Endothelial cell of umbilical vein (primary cell): ENCODE results near the gene BUB1B. TPM values are rescaled to one million over a fixed set of nuclear protein-coding genes. Genes with fewer than 3 reads are reported as not detected.

Experiments used
- BruUV-seq: library from RNA; stranded (reverse); fragments of 400-500 nt; replicated peaks from 2 replicates; lab custom pipeline; 2021; lab: Mats Ljungman, UMichigan
- CTCF ChIA-PET: fragments of 300-600, 350-600 bp; sonication (Branson Sonifier 250); formaldehyde crosslinking; loops from one replicate; lab custom pipeline; 2021; ENCODE audit warnings: antibody characterized with exemption, inconsistent platforms; lab: Charles Lee
- POLR2A ChIA-PET: fragments of 300-600, 350-600 bp; sonication (Branson Sonifier 250); formaldehyde crosslinking; loops from one replicate; lab custom pipeline; 2021; ENCODE audit warnings: antibody characterized with exemption, inconsistent platforms; lab: Charles Lee
- DNase-seq: peaks from one replicate; pipeline ENCODE4 v3.0.0-alpha.2; 2011; ENCODE audit warnings: low read depth, low spot score
- FAIRE-seq: peaks from 2 replicates; lab custom pipeline; 2011; peaks lifted over from hg19 to GRCh38; lab: Jason Lieb, UNC
- H2AFZ ChIP-seq: 2 replicates; pipeline ENCODE4 v1.6.0; 2012; ENCODE audit warnings: low read depth, low read length, control low read depth, inconsistent platforms
- H3K27ac ChIP-seq: 2 replicates; pipeline ENCODE4 v1.5.1; 2011; ENCODE audit warnings: low read depth, mild to moderate bottlenecking, control low read depth, low read length, moderate library complexity; ENCODE audit not compliant: insufficient read depth
- H3K27me3 ChIP-seq, 2 experiments: 2 replicates each; pipeline versions ENCODE4 v1.6.0 to v1.6.1; 2011; ENCODE audit warnings: low read length in 2 of 2, mixed read lengths in 1 of 2; ENCODE audit not compliant: control insufficient read depth in 2 of 2, insufficient read depth in 2 of 2
- H3K36me3 ChIP-seq, 2 experiments: 2 replicates in 1 of 2; 3 replicates in 1 of 2; pipeline ENCODE4 v1.5.1; 2011; ENCODE audit warnings: low read length in 2 of 2, mild to moderate bottlenecking in 1 of 2, moderate library complexity in 1 of 2; ENCODE audit not compliant: control insufficient read depth in 2 of 2, insufficient read depth in 2 of 2; ENCODE audit errors: extremely low read depth in 1 of 2
- H3K4me1 ChIP-seq: 3 replicates; pipeline ENCODE4 v1.5.1; 2011; ENCODE audit warnings: mild to moderate bottlenecking, low read length; ENCODE audit not compliant: control insufficient read depth, insufficient read depth; ENCODE audit errors: extremely low read depth
- H3K4me2 ChIP-seq: 2 replicates; pipeline ENCODE4 v1.6.1; 2011; ENCODE audit warnings: low read length, control low read depth, mixed read lengths; ENCODE audit not compliant: insufficient read depth
- H3K4me3 ChIP-seq, 3 experiments: fragments of 200-600 bp in 1 of 3; sonication (generic), shearing (Covaris generic) in 1 of 3; replicated peaks in 1 of 3; 2 replicates each; pipeline ENCODE4 v1.5.1; 2011 to 2016; ENCODE audit warnings: control low read depth in 3 of 3, low read length in 3 of 3, mild to moderate bottlenecking in 2 of 3, inconsistent platforms in 1 of 3, low read depth in 1 of 3, moderate library complexity in 1 of 3; ENCODE audit not compliant: insufficient read depth in 1 of 3
- H3K79me2 ChIP-seq: 2 replicates; pipeline ENCODE4 v1.6.0; 2012; ENCODE audit warnings: low read length, inconsistent platforms; ENCODE audit not compliant: control insufficient read depth, insufficient read depth
- H3K9ac ChIP-seq: replicated peaks from 2 replicates; pipeline ENCODE3; 2011; ENCODE audit warnings: low read length, control low read depth; ENCODE audit not compliant: insufficient read depth; ENCODE audit errors: extremely low read depth
- H3K9me1 ChIP-seq: replicated peaks from 3 replicates; pipeline ENCODE4 v1.6.0; 2011; ENCODE audit warnings: mild to moderate bottlenecking, low read length; ENCODE audit not compliant: control insufficient read depth, insufficient read depth; ENCODE audit errors: extremely low read depth
- H3K9me3 ChIP-seq: replicated peaks from 2 replicates; pipeline ENCODE4 v1.5.1; 2012; ENCODE audit warnings: low read length, inconsistent platforms; ENCODE audit not compliant: control insufficient read depth, insufficient read depth
- H4K20me1 ChIP-seq: replicated peaks from 2 replicates; pipeline ENCODE3; 2011; ENCODE audit warnings: mild to moderate bottlenecking, low read length; ENCODE audit not compliant: control insufficient read depth, insufficient read depth; ENCODE audit errors: extremely low read depth
- CTCF ChIP-seq, 2 donors: IDR thresholded peaks; 1 replicate in 1 of 2; 2 replicates in 1 of 2; pipeline ENCODE4 v1.5.1; 2011; ENCODE audit warnings: low read length in 2 of 2, mild to moderate bottlenecking in 2 of 2, moderate library complexity in 2 of 2, control low read depth in 1 of 2, inconsistent platforms in 1 of 2, low read depth in 1 of 2; ENCODE audit not compliant: insufficient read depth in 1 of 2; ENCODE audit errors: extremely low read depth in 1 of 2
- EZH2 ChIP-seq: IDR thresholded peaks from 2 replicates; pipeline ENCODE4 v1.6.1; 2012; ENCODE audit warnings: borderline replicate concordance, low read depth, mild to moderate bottlenecking, moderate library complexity, low read length, inconsistent platforms; ENCODE audit not compliant: severe bottlenecking
- FOS ChIP-seq: IDR thresholded peaks from 2 replicates; pipeline ENCODE4 v1.6.1; 2011; ENCODE audit warnings: mild to moderate bottlenecking, low read length, moderate library complexity, borderline replicate concordance; ENCODE audit not compliant: insufficient read depth
- GATA2 ChIP-seq: IDR thresholded peaks from 2 replicates; pipeline ENCODE4 v1.7.0; 2011; ENCODE audit warnings: low read depth, mild to moderate bottlenecking, moderate library complexity, mixed read lengths, low read length; ENCODE audit not compliant: insufficient read length, insufficient read depth
- JUN ChIP-seq: IDR thresholded peaks from 2 replicates; pipeline ENCODE4 v1.6.1; 2011; ENCODE audit warnings: borderline replicate concordance, low read depth; ENCODE audit not compliant: insufficient read length, insufficient read depth
- MAX ChIP-seq: IDR thresholded peaks from 2 replicates; pipeline ENCODE4 v1.6.1; 2011; ENCODE audit not compliant: insufficient read depth, insufficient read length
- MYC ChIP-seq: IDR thresholded peaks from one replicate; pipeline ENCODE4 v1.6.1; 2011; ENCODE audit warnings: mild to moderate bottlenecking, low read depth, low read length
- POLR2A ChIP-seq: IDR thresholded peaks from 2 replicates; pipeline ENCODE4 v1.6.1; 2012; ENCODE audit warnings: low read depth, mild to moderate bottlenecking, control low read depth, low read length
- POLR2AphosphoS5 ChIP-seq: IDR thresholded peaks from 2 replicates; pipeline ENCODE4 v1.6.1; 2012; ENCODE audit warnings: low read depth, mild to moderate bottlenecking, control low read depth, low read length, moderate library complexity; ENCODE audit not compliant: insufficient read depth
- dilution Hi-C: fragments of 300-500 bp; cut with MboI; formaldehyde crosslinking; loops from one replicate; pipeline ENCODE4 v1.15.0; 2019; ENCODE audit warnings: low sequenced_read_pairs; ENCODE audit not compliant: extremely low pct_ligation_motif_present
- intact Hi-C: fragments of 100-400 bp; cut with micrococcal nuclease; formaldehyde crosslinking; loops from one replicate; pipeline ENCODE4 v1.10.0; 2022
- polyA plus RNA-seq, 4 experiments: library from polyadenylated mRNA; depleted of rRNA in 3 of 4; stranded (reverse) in 3 of 4; unstranded in 1 of 4; fragments of >200 nt; gene quantifications; 2 replicates each; pipeline versions ENCODE4 v1.2.1 to v1.2.3, GENCODE V29; 2011 to 2012; ENCODE audit warnings: missing spikeins in 1 of 4
- total RNA-seq: library from RNA; stranded (reverse); gene quantifications from 2 replicates; pipeline ENCODE4 v1.2.3, GENCODE V29; 2021

BUB1B gene
- total and polyA plus RNA-seq, 2 donors (not counting 3 experiments of a cell fraction or from before 2014, with no cell fraction given): 12.2 to 69.8 TPM

GRCh38 chr15:40229316-40229715 is 68.4 kb downstream of the BUB1B start:
- H3K27me3 ChIP-seq: no peaks in the 10 kb centered on the region
- no TSS peak for BruUV-seq
- peaks cover 0 to 10% of the 10 kb centered on the region in 2 experiments for H3K36me3 ChIP-seq
- H3K4me1 ChIP-seq: no peaks in the 10 kb centered on the region
- dilution Hi-C loops: no loop called here
- H3K9me3 ChIP-seq: no peaks in the 10 kb centered on the region
- TF ChIP-seq MYC (no peak), MAX (no peak), EZH2 (no peak), FOS (no peak), POLR2A (no peak)
- FAIRE-seq (no peak), DNase-seq (no peak)
- no peaks in the 10 kb centered on the region for H4K20me1 ChIP-seq
- no peak overlapping the region for H3K4me3 ChIP-seq
- no peak overlapping the region for H3K9ac ChIP-seq
- H3K9me1 ChIP-seq: no peaks in the 10 kb centered on the region
- H3K4me2 ChIP-seq: no peak overlapping the region
- no peak overlapping the region for H2AFZ ChIP-seq
- CTCF ChIA-PET: interaction anchor here (0.7 to 6.7 kb wide), 5 partner anchors 9 to 50 kb away, joined by 3 to 45 read pairs (median 5); no protein-coding TSS in a partner anchor
- intact Hi-C loops: no loop called here
- H3K27ac ChIP-seq: no peak overlapping the region
- no peaks in the 10 kb centered on the region for H3K79me2 ChIP-seq
- POLR2A ChIA-PET: interaction anchor here (1.0 kb wide), 1 partner anchor 37 kb away, joined by 3 read pairs; no protein-coding TSS in a partner anchor

GRCh38 chr15:40229956-40230355 is 69.1 kb downstream of the BUB1B start:
- Histone ChIP-seq H3K4me1 (no peaks in the 10 kb centered on the region), H3K9me1 (no peaks in the 10 kb centered on the region), H2AFZ (no peak overlapping the region), H3K36me3 (peaks cover 0 to 8% of the 10 kb centered on the region in 2 experiments), H3K4me3 (no peak overlapping the region), H3K27me3 (no peaks in the 10 kb centered on the region), H3K4me2 (no peak overlapping the region), H3K9me3 (no peaks in the 10 kb centered on the region), H3K9ac (no peak overlapping the region), H4K20me1 (no peaks in the 10 kb centered on the region), H3K79me2 (no peaks in the 10 kb centered on the region), H3K27ac (no peak overlapping the region)
- ChIA-PET CTCF (interaction anchor here (0.7 to 6.7 kb wide), 5 partner anchors 10 to 49 kb away, joined by 3 to 45 read pairs (median 6); no protein-coding TSS in a partner anchor), POLR2A (interaction anchor here (1.0 kb wide), 1 partner anchor 37 kb away, joined by 3 read pairs; no protein-coding TSS in a partner anchor)
- dilution Hi-C loops (no loop called here), intact Hi-C loops (no loop called here)
- no TSS peak for BruUV-seq
- no peak for DNase-seq
- TF ChIP-seq GATA2 (no peak), POLR2AphosphoS5 (no peak), JUN (no peak), POLR2A (no peak), CTCF (IDR thresholded peaks at IDR 0.05; ENCODE audit: extremely low read depth in 1 of 2, insufficient read depth in 1 of 2, low read depth in 1 of 2, low read length in 2 of 2) (no peak), MYC (no peak), EZH2 (no peak), MAX (no peak), FOS (no peak)
- no peak for FAIRE-seq
